GM08714 (cell line): ENCODE results near the gene PPP1R14B.

Experiments used
- H3K4me3 ChIP-seq: fragments of 200-500 bp; sonication (Bioruptor generic); 2 replicates; pipeline ENCODE4 v1.5.1; 2014; ENCODE audit warnings: mild to moderate bottlenecking, low read length, inconsistent platforms
- ZNF274 ChIP-seq: IDR thresholded peaks from 2 replicates; pipeline ENCODE4 v1.6.1; 2012; ENCODE audit warnings: mild to moderate bottlenecking, low read depth, low read length

Gene PPP1R14B

DNA sequence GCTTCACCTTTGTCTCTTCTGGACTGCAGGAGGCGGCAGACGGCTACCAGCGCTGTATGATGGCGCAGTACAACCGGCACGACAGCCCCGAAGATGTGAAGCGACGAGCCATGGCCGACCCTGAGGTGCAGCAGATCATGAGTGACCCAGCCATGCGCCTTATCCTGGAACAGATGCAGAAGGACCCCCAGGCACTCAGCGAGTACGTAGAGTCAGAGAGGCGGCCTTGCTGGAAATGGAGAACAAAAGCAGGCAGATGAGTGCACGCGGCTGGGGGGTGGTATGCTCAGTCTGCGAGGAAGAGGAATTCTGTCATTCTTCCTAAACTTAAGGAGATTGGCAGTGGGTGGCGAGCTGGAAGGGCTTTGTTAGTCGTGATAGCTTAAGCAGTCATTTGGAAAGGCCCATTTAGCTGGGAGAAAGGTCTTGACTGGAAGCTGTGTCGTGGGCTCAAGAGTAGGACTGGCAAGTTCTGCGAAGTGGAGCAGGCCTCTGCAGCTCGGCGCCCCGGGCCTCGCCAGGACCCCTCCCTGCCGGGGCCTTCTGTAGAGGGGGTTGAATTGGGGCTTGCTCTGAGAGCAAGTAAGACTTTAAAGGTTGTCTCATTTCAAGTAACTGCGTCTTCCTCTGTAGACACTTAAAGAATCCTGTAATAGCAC lies 43.2 kb downstream of the PPP1R14B start:
- no peak overlapping the region for H3K4me3 ChIP-seq
- no peak for TF ChIP-seq ZNF274

DNA sequence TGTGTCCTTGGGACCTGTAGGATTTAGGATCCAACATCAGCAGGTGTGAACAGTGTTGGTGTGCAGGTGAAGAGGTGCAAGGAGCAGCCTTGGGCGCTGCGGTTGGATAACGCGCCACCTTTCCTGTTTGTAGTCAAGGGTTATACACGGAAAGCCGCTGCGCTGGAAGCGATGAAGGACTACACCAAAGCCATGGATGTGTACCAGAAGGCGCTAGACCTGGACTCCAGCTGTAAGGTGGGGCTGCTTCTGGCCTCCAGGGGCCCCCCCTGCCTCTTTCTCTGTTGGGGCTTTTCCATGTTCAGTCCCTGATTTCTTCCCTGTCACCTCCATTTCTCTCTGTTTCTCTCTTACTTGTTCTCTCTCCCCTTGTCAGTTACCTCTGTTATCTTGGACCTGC lies 43.8 kb downstream of the PPP1R14B start:
- no peak for TF ChIP-seq ZNF274
- H3K4me3 ChIP-seq, result no peak overlapping the region

DNA sequence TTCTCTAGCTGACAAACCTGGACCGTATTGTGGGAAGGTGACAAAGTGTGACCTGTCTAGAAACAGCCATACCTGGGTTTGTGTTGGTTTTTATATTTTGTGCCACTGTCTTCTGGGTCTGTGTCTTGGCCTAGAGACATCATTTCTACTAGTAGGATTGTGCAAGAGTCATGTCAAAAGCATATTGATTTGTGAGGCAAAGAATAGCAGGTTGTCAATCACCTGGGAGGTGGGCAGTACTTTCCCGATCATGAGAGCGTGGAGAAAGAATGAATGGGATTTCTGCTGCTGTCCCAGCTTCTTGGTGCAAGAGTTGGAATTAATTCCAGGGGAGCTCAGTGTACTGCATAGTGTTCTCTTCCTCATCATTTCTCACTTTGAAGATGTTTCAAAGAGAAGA lies 45.2 kb downstream of the PPP1R14B start:
- no peak overlapping the region for H3K4me3 ChIP-seq
- no peak for TF ChIP-seq ZNF274

DNA sequence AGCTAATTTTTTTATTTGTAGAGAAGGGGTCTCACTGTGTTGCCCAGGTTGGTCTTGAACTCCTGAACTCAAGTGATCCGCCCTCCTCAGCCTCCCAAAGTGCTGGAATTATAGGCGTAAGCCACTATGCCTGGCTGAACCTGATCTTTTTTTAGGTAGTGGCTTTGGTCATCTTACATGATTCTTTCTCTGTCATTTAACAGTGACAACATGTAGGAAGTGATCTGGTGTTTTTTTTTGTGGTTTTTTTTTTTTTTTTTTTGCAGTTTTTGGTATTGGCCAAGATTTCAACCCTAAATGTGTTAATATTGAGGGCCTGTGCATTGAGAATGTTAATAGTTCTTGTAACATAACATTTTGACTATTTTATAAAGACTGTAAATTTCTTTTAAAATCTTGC lies 48.2 kb downstream of the PPP1R14B start:
- TF ChIP-seq ZNF274, result no peak
- H3K4me3 ChIP-seq, result no peak overlapping the region

DNA sequence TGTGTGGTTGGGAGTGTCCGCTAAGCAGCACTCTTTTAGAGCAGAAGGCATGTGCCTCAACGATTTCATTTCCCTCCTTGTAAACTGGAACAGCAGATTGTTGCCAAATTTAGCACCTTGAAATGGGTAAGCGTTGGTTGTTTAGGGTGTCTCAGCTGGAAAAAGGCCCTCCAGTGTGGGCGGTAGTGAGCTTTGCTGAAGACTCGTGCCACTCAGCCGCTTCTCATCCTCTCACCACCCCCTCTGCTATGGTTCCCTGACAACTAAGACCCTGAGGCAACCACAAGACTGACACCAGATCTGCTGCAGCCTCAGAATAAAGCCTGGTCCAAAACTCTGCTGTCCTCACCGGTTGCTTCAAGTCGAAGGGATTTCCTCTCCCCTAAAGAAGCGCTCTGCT lies 50.1 kb downstream of the PPP1R14B start:
- TF ChIP-seq ZNF274, result no peak
- H3K4me3 ChIP-seq, result no peak overlapping the region
